Epithelial cell of esophagus (primary cell): ENCODE measurements around the gene UGT1A10.

Experiments
- DNase-seq: peaks from one replicate; pipeline ENCODE4 v3.0.0; 2010; ENCODE audit warnings: low read depth
- H3K4me3 ChIP-seq: 2 replicates; pipeline ENCODE4 v1.5.1; 2011; ENCODE audit warnings: mild to moderate bottlenecking, low read length, control low read depth
- CTCF ChIP-seq: IDR thresholded peaks from 2 replicates; pipeline ENCODE4 v1.5.1; 2011; ENCODE audit warnings: low read depth, mild to moderate bottlenecking, low read length, control low read depth, inconsistent platforms; ENCODE audit not compliant: insufficient read depth; ENCODE audit errors: missing control alignments

UGT1A10 gene

GRCh38 chr2:233684640-233685039 is 48.4 kb downstream of the UGT1A10 start:
- no peak for DNase-seq
- H3K4me3 ChIP-seq, result no peak overlapping the region
- TF ChIP-seq CTCF, result no peak

- no peak for DNase-seq
- TF ChIP-seq CTCF, result no peak
- H3K4me3 ChIP-seq, result no peak overlapping the region
Measured at GRCh38 chr2:233686928-233687327, 50.7 kb downstream of the UGT1A10 start.

- TF ChIP-seq CTCF, result no peak
- DNase-seq, result no peak
Measured at GRCh38 chr2:233688341-233688740, 52.1 kb downstream of the UGT1A10 start.

GRCh38 chr2:233689031-233689430 is 52.8 kb downstream of the UGT1A10 start:
- no peak overlapping the region for H3K4me3 ChIP-seq
- no peak for TF ChIP-seq CTCF
- peak; percentile 27 for DNase-seq

More at GRCh38 chr2:233688341-233688740, 52.1 kb downstream of the UGT1A10 start:
- H3K4me3 ChIP-seq, result no peak overlapping the region

- H3K4me3 ChIP-seq, result no peak overlapping the region
- TF ChIP-seq CTCF, result no peak
- DNase-seq, result no peak
Measured at GRCh38 chr2:233689501-233689900, 53.3 kb downstream of the UGT1A10 start.

GRCh38 chr2:233690444-233690843 is 54.2 kb downstream of the UGT1A10 start:
- peak; percentile 88 for DNase-seq
- no peak overlapping the region for H3K4me3 ChIP-seq
- TF ChIP-seq CTCF, result no peak

GRCh38 chr2:233691443-233692433 is 55.5 kb downstream of the UGT1A10 start:
- H3K4me3 ChIP-seq, result peak overlapping the region; percentile 71
- TF ChIP-seq CTCF, result no peak
- peak; percentile 100 for DNase-seq
